ENCODE measurements around the gene KRCC1. TPM values are rescaled to one million over a fixed set of nuclear protein-coding genes. Genes with fewer than 3 reads are reported as not detected.

Gene KRCC1
- total and polyA plus RNA-seq, 9 of the 15 experiments (the other 6 are each of a cell fraction or from before 2014, with no cell fraction given), result 1.9 to 6.0 (median 2.2) TPM

DNA sequence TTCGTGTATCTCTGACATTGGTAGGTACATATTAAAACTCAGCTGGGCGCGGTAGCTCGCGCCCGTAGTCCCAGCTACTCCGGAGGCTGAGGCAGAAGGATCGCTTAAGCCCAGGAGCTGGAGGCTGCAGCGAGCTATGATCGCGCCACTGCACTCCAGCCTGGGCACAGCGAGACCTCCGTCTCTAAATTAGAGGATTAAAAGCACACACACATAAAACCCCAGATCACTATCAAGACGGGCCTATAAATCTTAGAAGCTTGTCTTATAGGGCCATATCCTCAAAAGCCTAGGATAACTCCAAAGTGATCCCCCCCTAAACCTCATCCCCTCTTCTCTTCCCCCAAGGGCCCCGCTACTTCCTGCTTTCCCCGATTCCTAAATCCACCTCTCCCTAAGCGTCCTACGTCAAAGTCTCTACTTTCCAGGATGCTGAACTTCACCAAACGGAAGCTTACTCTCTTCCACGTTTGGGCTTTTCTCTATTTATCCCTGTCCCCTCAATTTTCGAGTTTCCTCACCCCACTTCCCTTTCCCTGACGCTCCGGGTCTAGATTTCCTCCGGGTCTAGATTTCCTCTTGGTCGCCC, 707 bp downstream of the KRCC1 start (continued):
- TF ChIP-seq ZNF347 (CRISPR knock-in tag; IDR thresholded peaks at IDR 0.05; ENCODE audit: low read depth) (no peak), ZNF165 (CRISPR knock-in tag; IDR thresholded peaks at IDR 0.05; ENCODE audit: borderline replicate concordance) (no peak), SRSF3 (IDR thresholded peaks at IDR 0.05; ENCODE audit: insufficient read depth, low read length) (no peak), POU5F1 (IDR thresholded peaks at IDR 0.05; ENCODE audit: borderline replicate concordance, low read depth, low read length, partially characterized antibody) (no peak), ARNT (IDR thresholded peaks at IDR 0.05) (peak; percentile 12 to 32; a peak in 1 of 4 replicates), SRF (CRISPR knock-in tag; IDR thresholded peaks at IDR 0.05) (no peak), RBM25 (IDR thresholded peaks at IDR 0.05; ENCODE audit: low read depth, low read length, severe bottlenecking) (peak; percentile 38), CBX1 (IDR thresholded peaks at IDR 0.05; ENCODE audit: low read depth) (no peak), ZFPM2 (CRISPR knock-in tag; IDR thresholded peaks at IDR 0.05) (no peak), ETV6 (IDR thresholded peaks at IDR 0.05; ENCODE audit: borderline replicate concordance in 1 of 2, low read depth in 2 of 2, low read length in 1 of 2) (peak in 1 of 2 experiments; percentile 46; a peak in 1 of 4 replicates), ETV6 (CRISPR knock-in tag; IDR thresholded peaks at IDR 0.05; ENCODE audit: borderline replicate concordance) (no peak)
- TF ChIP-seq, protein P1, sequence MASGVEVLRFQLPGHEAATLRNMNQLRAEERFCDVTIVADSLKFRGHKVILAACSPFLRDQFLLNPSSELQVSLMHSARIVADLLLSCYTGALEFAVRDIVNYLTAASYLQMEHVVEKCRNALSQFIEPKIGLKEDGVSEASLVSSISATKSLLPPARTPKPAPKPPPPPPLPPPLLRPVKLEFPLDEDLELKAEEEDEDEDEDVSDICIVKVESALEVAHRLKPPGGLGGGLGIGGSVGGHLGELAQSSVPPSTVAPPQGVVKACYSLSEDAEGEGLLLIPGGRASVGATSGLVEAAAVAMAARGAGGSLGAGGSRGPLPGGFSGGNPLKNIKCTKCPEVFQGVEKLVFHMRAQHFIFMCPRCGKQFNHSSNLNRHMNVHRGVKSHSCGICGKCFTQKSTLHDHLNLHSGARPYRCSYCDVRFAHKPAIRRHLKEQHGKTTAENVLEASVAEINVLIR (CRISPR knock-in tag; IDR thresholded peaks at IDR 0.05), result no peak
- TF ChIP-seq, protein P2, sequence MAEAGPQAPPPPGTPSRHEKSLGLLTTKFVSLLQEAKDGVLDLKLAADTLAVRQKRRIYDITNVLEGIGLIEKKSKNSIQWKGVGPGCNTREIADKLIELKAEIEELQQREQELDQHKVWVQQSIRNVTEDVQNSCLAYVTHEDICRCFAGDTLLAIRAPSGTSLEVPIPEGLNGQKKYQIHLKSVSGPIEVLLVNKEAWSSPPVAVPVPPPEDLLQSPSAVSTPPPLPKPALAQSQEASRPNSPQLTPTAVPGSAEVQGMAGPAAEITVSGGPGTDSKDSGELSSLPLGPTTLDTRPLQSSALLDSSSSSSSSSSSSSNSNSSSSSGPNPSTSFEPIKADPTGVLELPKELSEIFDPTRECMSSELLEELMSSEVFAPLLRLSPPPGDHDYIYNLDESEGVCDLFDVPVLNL (CRISPR knock-in tag; IDR thresholded peaks at IDR 0.05; ENCODE audit: low read depth), result no peak
- TF ChIP-seq, protein P3, sequence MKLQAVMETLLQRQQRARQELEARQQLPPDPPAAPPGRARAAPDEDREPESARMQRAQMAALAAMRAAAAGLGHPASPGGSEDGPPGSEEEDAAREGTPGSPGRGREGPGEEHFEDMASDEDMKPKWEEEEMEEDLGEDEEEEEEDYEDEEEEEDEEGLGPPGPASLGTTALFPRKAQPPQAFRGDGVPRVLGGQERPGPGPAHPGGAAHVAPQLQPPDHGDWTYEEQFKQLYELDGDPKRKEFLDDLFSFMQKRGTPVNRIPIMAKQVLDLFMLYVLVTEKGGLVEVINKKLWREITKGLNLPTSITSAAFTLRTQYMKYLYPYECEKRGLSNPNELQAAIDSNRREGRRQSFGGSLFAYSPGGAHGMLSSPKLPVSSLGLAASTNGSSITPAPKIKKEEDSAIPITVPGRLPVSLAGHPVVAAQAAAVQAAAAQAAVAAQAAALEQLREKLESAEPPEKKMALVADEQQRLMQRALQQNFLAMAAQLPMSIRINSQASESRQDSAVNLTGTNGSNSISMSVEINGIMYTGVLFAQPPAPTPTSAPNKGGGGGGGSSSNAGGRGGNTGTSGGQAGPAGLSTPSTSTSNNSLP (IDR thresholded peaks at IDR 0.05; ENCODE audit: borderline replicate concordance, low read depth, low read length), result no peak
- TF ChIP-seq, protein P4, sequence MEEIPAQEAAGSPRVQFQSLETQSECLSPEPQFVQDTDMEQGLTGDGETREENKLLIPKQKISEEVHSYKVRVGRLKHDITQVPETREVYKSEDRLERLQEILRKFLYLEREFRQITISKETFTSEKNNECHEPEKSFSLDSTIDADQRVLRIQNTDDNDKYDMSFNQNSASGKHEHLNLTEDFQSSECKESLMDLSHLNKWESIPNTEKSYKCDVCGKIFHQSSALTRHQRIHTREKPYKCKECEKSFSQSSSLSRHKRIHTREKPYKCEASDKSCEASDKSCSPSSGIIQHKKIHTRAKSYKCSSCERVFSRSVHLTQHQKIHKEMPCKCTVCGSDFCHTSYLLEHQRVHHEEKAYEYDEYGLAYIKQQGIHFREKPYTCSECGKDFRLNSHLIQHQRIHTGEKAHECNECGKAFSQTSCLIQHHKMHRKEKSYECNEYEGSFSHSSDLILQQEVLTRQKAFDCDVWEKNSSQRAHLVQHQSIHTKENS (CRISPR knock-in tag; IDR thresholded peaks at IDR 0.05), result no peak
- TF ChIP-seq, protein P5, sequence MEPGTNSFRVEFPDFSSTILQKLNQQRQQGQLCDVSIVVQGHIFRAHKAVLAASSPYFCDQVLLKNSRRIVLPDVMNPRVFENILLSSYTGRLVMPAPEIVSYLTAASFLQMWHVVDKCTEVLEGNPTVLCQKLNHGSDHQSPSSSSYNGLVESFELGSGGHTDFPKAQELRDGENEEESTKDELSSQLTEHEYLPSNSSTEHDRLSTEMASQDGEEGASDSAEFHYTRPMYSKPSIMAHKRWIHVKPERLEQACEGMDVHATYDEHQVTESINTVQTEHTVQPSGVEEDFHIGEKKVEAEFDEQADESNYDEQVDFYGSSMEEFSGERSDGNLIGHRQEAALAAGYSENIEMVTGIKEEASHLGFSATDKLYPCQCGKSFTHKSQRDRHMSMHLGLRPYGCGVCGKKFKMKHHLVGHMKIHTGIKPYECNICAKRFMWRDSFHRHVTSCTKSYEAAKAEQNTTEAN (CRISPR knock-in tag; IDR thresholded peaks at IDR 0.05), result no peak
- TF ChIP-seq, protein P6, sequence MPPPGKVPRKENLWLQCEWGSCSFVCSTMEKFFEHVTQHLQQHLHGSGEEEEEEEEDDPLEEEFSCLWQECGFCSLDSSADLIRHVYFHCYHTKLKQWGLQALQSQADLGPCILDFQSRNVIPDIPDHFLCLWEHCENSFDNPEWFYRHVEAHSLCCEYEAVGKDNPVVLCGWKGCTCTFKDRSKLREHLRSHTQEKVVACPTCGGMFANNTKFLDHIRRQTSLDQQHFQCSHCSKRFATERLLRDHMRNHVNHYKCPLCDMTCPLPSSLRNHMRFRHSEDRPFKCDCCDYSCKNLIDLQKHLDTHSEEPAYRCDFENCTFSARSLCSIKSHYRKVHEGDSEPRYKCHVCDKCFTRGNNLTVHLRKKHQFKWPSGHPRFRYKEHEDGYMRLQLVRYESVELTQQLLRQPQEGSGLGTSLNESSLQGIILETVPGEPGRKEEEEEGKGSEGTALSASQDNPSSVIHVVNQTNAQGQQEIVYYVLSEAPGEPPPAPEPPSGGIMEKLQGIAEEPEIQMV (tag; conservative IDR thresholded peaks at IDR 0.05; ENCODE audit: low read depth), result no peak
- TF ChIP-seq, protein P7, sequence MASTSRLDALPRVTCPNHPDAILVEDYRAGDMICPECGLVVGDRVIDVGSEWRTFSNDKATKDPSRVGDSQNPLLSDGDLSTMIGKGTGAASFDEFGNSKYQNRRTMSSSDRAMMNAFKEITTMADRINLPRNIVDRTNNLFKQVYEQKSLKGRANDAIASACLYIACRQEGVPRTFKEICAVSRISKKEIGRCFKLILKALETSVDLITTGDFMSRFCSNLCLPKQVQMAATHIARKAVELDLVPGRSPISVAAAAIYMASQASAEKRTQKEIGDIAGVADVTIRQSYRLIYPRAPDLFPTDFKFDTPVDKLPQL (IDR thresholded peaks at IDR 0.05; ENCODE audit: extremely low read depth, insufficient read length), result no peak
